ENCODE measurements around the gene C1orf50.

Gene C1orf50

GRCh38 chr1:42817976-42818375 lies 50.9 kb downstream of the C1orf50 start:
- no peak for FAIRE-seq
- no peak for TF ChIP-seq CTCF (IDR thresholded peaks at IDR 0.05; ENCODE audit: insufficient read depth, missing control alignments)
- no peak for DNase-seq (ENCODE audit: insufficient read length, low spot score)

- DNase-seq (ENCODE audit: insufficient read length, low spot score) (no peak), FAIRE-seq (no peak)
- no peak for TF ChIP-seq CTCF (IDR thresholded peaks at IDR 0.05; ENCODE audit: insufficient read depth, missing control alignments)
These were observed 53.8 kb downstream of the C1orf50 start for GRCh38 chr1:42820813-42821212.

DNA sequence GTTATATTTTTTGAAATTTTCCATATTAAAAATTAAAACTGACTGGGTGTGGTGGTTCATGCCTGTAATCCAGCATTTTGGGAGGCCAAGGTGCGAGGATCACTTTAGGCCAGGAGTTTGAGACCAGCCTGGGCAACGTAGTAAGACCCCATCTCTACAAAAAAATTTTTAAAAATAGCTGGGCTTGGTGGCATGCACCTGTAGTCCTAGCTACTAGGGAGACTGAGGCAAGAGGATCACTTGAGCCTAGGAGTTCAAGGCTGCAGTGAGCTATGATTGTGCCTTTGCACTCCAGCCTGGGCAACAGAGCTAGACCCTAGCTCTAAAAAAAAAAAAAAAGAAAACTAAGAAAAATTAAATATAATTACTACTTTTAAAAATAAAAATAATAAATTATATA lies 54.6 kb downstream of the C1orf50 start:
- no peak for TF ChIP-seq CTCF (IDR thresholded peaks at IDR 0.05; ENCODE audit: insufficient read depth, missing control alignments)
- DNase-seq (ENCODE audit: insufficient read length, low spot score) (no peak), FAIRE-seq (no peak)

GRCh38 chr1:42822800-42823392 lies 55.8 kb downstream of the C1orf50 start:
- no peak for DNase-seq (ENCODE audit: insufficient read length, low spot score)
- no peak for TF ChIP-seq CTCF (IDR thresholded peaks at IDR 0.05; ENCODE audit: insufficient read depth, missing control alignments)
- peak; percentile 35 for FAIRE-seq

- no peak for FAIRE-seq
- no peak for DNase-seq (ENCODE audit: insufficient read length, low spot score)
- TF ChIP-seq CTCF (IDR thresholded peaks at IDR 0.05; ENCODE audit: insufficient read depth, missing control alignments): no peak
These were observed 57.5 kb downstream of the C1orf50 start for GRCh38 chr1:42824481-42825035.

DNA sequence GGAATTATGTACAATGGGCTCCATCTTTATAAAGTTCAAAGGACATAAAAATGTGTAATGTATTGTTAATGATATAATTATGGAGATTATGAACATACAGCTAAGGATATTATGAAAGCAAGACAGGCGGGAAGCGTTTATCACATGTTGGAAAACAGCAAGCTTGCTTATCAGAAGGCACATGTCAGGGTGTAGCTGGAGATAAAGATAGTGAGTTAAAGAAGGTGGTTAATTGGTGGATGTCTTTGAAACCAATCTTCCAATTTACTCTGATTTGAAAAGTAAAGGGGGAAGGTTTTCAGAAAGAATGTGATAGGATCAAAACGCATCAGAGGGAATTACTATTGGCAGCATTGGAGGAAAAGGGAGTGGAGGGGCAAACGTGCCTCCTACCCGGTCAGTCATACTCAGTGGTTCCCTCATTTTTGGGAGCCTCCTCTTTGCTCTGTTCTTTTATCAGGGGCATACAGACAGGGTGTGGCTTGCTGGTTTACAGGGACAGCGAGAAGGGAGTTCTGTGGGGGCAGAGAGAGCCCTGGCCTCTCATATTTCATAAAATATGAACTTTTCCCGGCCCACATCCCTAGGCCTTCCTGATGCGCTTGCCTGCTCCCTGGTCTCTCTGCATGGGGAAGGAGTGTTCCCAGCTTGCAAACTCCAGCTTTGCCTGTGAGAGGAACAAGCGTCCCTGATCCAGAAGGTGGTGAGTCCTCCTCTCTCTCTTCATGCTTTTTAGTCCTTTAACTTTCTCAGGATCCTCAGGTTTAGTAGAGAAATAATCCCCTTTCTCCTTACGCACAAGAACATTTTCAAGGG lies 58.2 kb downstream of the C1orf50 start:
- FAIRE-seq (no peak), DNase-seq (ENCODE audit: insufficient read length, low spot score) (no peak)
- no peak for TF ChIP-seq CTCF (IDR thresholded peaks at IDR 0.05; ENCODE audit: insufficient read depth, missing control alignments)

All from D721Med (cell line).